ENCODE data around the gene SMCO3. TPM values are rescaled to one million over a fixed set of nuclear protein-coding genes. Genes with fewer than 3 reads are reported as not detected.

SMCO3 gene
- total RNA-seq, 2 experiments from 2014 or later, result not detected

DNA sequence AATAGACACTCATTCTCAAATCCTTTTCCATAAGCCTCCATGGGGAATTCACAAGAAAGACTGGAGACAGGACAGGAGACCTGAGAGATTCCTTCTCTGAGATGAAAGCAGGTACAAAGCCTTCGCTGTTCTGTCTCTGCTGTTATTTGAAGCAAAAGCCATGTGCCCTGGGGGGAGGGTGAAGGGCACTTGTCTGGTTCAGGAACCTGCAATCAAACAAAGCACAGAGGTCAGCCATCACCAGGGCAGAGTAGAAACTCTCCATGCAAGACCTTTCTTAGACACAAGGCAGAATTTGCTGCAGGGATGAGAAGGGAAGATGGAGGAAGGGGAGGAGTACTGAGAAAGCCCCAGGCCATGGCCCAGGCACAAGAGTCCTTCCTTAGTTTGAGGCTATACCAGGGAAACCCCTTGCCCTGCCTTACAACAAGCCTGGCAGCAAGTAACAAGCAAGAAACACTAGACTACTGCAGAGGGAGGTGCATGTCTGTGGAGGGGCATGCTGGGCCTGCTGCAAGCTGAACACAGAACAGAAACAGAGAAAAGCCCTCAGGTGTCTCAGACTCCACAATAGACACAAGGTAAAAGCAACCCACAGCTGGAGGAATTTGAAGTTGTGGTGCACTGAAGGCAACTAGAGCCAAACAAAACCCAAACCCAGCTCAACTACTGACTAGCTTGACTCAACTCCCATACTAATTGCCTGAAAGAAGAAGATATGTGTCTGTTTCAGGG, 37.1 kb upstream of the SMCO3 start:
- Histone ChIP-seq H3K36me3 (ENCODE audit: insufficient read depth, low read length) (no peaks in the 10 kb centered on the region), H3K9me3 (ENCODE audit: low read length) (no peaks in the 10 kb centered on the region; the same call in 1 of the 2 replicates), H3K4me3 (ENCODE audit: low read depth, low read length, poor library complexity, severe bottlenecking) (no peak overlapping the region), H3K4me2 (ENCODE audit: low read length) (no peak overlapping the region), H4K20me1 (ENCODE audit: insufficient read depth, low read length) (no peaks in the 10 kb centered on the region), H3K79me2 (ENCODE audit: insufficient read depth, low read depth, low read length) (no peaks in the 10 kb centered on the region), H3K9me2 (ENCODE audit: insufficient read depth, low read length) (no peaks in the 10 kb centered on the region), H3K4me1 (ENCODE audit: insufficient read depth, low read length, poor library complexity, severe bottlenecking) (peaks cover 22% of the 10 kb centered on the region), H3K27ac (ENCODE audit: low read depth, low read length, poor library complexity, severe bottlenecking) (no peak overlapping the region), H2AFZ (ENCODE audit: low read length) (no peak overlapping the region)
- TF ChIP-seq, protein P1, sequence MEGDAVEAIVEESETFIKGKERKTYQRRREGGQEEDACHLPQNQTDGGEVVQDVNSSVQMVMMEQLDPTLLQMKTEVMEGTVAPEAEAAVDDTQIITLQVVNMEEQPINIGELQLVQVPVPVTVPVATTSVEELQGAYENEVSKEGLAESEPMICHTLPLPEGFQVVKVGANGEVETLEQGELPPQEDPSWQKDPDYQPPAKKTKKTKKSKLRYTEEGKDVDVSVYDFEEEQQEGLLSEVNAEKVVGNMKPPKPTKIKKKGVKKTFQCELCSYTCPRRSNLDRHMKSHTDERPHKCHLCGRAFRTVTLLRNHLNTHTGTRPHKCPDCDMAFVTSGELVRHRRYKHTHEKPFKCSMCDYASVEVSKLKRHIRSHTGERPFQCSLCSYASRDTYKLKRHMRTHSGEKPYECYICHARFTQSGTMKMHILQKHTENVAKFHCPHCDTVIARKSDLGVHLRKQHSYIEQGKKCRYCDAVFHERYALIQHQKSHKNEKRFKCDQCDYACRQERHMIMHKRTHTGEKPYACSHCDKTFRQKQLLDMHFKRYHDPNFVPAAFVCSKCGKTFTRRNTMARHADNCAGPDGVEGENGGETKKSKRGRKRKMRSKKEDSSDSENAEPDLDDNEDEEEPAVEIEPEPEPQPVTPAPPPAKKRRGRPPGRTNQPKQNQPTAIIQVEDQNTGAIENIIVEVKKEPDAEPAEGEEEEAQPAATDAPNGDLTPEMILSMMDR (conservative IDR thresholded peaks at IDR 0.05; ENCODE audit: low read length), result no peak
- TF ChIP-seq EZH2phosphoT487 (IDR thresholded peaks at IDR 0.05; ENCODE audit: borderline replicate concordance, low read depth, low read length), result no peak
- CTCF ChIA-PET (ENCODE audit: unreplicated experiment), result interaction anchor here (1.4 kb wide), 1 partner anchor 43 kb away, joined by 5 read pairs; no protein-coding TSS in a partner anchor
- BruUV-seq (replicated peaks), result no TSS peak
- no peak for DNase-seq (ENCODE audit: low spot score)
- POLR2A ChIA-PET, result interaction anchor here (0.7 to 1.1 kb wide), 6 partner anchors 12 to 274 kb away, joined by 3 to 6 read pairs (median 4); no protein-coding TSS in a partner anchor
- intact Hi-C loops (cut with micrococcal nuclease; ENCODE audit: unreplicated experiment), result no loop called here

DNA sequence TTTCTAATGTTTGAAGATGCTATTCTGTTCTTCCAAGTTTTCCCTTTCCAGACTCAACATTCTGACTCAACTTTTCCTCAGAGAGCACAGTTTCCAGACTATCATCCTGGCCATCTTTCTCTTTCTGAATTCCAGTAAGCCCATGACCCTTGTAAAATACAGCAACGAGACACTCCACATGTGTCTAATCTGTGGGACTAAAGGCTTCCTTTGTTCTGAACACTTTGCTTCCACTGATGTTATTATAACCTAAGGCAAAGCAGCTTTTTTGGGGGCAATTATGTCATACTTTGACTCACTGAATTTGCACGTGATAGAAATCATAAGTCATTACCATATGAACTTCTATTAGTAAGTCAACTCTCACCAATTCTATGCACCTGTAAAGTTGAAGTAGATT, 35.7 kb upstream of the SMCO3 start:
- CTCF ChIA-PET (ENCODE audit: unreplicated experiment), result no interaction called here

More for the DNA sequence above, 35.7 kb upstream of the SMCO3 start:
- H3K9me3 ChIP-seq (ENCODE audit: low read length), result no peaks in the 10 kb centered on the region
- H3K4me3 ChIP-seq (ENCODE audit: low read depth, low read length, poor library complexity, severe bottlenecking), result no peak overlapping the region
- TF ChIP-seq EZH2phosphoT487 (IDR thresholded peaks at IDR 0.05; ENCODE audit: borderline replicate concordance, low read depth, low read length), result no peak
- TF ChIP-seq, protein P1 (conservative IDR thresholded peaks at IDR 0.05; ENCODE audit: low read length), result no peak
- H4K20me1 ChIP-seq (ENCODE audit: insufficient read depth, low read length), result no peaks in the 10 kb centered on the region
- no peak for DNase-seq (ENCODE audit: low spot score)
- intact Hi-C loops (cut with micrococcal nuclease; ENCODE audit: unreplicated experiment), result loop anchor here (5.0 kb wide), 1 partner anchor 418 kb away; no protein-coding TSS in a partner anchor
- no TSS peak for BruUV-seq (replicated peaks)
- H3K27ac ChIP-seq (ENCODE audit: low read depth, low read length, poor library complexity, severe bottlenecking), result no peak overlapping the region
- no peak overlapping the region for H2AFZ ChIP-seq (ENCODE audit: low read length)
- no peaks in the 10 kb centered on the region for H3K9me2 ChIP-seq (ENCODE audit: insufficient read depth, low read length)
- POLR2A ChIA-PET, result interaction anchor here (2.3 to 2.8 kb wide), 2 partner anchors 37 to 145 kb away, joined by 8 to 24 read pairs; no protein-coding TSS in a partner anchor
- H3K4me2 ChIP-seq (ENCODE audit: low read length), result no peak overlapping the region
- no peaks in the 10 kb centered on the region for H3K79me2 ChIP-seq (ENCODE audit: insufficient read depth, low read depth, low read length)
- no peaks in the 10 kb centered on the region for H3K36me3 ChIP-seq (ENCODE audit: insufficient read depth, low read length)
- H3K4me1 ChIP-seq (ENCODE audit: insufficient read depth, low read length, poor library complexity, severe bottlenecking), result peaks cover 14% of the 10 kb centered on the region
